ENCODE results near the gene GIGYF1.
A peak's percentile ranks its signal among the peaks of the same experiment; 100 is the strongest.
"Not testable (repeated sequence)": the region's sequence is repeated elsewhere in the genome, so short reads cannot be mapped to it uniquely, and the experiment has no call there.

GIGYF1 gene

GRCh38 chr7:100706672-100707311 lies 12.7 kb upstream of the GIGYF1 start:
- no peak for DNase-seq

DNA sequence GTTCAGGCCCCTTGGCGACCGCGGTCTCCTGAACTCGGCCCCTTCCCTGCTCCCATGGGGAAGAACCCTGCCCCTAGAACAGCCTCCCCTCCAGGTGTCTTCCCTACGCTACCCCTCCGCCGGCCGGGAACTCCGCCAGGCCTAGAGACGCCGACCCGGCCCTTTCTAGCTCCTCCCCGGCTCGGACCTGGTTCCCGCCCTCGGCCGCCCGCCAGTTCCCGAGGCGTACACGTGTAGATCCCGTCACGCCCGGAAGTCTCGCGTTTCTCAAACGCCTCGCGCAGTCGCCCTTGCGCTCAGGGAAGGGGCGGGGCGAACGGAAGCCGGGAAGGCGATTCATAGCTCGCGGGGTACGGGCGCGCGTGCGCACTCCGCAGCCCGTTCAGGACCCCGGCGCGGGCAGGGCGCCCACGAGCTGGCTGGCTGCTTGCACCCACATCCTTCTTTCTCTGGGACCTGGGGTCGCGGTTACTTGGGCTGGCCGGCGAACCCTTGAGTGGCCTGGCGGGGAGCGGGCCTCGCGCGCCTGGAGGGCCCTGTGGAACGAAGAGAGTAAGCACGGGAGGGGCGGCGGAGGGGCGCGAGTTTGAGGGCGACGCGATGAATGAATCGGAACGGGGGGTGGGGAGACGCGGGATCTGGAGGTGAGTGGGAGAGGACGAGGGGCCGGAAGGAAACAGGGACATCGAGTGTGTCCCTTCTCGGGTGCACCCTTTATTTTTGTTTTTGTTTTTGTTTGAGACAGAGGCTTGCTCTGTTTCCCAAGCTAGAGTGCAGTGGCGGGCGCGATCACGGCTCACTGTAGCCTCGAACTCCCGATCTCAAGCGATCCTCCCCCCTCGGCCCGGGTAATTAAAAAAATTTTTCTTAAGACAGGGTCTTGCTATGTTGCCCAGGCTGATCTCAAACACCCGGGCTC lies 12.0 kb upstream of the GIGYF1 start, which contains the start of gene POP7:
Gene POP7 (plus strand): TSS at position 369 of the 919 bp plus-strand sequence. CDS start 710 bp downstream, outside the sequence.
- peak; percentile 96 for DNase-seq

DNA sequence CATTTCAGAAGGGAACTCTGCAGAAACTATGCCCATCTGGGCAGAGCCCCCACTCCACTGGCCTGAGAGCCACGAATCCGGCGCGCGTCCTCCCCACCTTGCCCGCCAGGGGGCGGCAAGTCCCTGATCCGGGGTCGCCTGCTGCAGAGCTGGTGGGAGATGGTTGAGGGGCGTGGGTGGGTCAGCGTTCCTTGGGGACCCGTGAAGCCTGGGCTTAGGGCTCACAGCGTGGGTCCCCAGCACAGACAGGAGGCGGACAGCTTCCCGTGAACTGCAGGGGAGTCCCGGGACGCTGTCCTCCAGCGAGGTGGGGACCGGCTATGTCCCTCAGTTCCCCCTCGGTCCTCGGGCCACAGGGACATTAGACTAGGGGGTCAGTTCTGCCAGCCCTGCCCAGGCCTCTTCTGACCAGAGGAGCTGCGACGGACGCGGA lies 11.3 kb upstream of the GIGYF1 start:
- DNase-seq, result peak; percentile 38

DNA sequence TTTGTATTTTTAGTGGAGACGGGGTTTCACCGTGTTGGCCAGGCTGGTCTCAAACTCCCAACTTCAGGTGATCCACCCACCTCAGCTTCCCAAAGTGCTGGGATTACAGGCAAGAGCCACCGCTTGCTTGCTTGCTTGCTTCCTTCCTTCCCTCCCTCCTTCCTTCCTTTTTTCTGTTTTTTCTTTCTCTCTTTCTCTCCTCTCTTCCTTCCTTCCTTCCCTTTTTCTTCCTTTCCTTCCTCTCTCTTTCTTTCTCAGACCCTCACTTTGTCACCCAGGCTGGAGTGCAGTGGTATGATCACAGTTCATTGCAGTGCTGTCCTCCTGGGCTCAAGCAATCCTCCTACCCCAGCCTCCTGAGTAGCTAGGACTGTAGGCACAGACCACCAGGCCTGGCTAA lies 7.0 kb upstream of the GIGYF1 start:
- DNase-seq, result not testable (repeated sequence)

DNA sequence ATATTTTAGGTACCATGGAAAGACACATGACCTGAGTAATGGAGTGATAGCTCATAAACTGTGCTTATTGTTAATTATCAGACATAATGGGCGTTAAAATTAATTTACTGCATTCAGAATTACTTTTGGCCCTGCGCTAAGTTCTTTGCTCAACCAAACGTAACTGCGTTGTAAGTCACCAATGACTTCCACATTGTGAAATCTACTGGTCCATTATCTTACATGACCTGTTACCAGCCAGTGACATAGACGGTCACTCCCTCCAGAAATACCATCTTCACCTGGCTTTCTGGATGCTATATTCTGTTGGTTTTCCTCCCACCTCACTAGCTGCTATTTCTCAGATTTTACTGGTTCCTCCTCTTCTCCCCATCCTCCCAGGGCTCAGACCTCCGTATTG lies 5.0 kb upstream of the GIGYF1 start:
- no peak for DNase-seq

- no peak for DNase-seq
These were observed 2.1 kb upstream of the GIGYF1 start for GRCh38 chr7:100696123-100696521.

DNA sequence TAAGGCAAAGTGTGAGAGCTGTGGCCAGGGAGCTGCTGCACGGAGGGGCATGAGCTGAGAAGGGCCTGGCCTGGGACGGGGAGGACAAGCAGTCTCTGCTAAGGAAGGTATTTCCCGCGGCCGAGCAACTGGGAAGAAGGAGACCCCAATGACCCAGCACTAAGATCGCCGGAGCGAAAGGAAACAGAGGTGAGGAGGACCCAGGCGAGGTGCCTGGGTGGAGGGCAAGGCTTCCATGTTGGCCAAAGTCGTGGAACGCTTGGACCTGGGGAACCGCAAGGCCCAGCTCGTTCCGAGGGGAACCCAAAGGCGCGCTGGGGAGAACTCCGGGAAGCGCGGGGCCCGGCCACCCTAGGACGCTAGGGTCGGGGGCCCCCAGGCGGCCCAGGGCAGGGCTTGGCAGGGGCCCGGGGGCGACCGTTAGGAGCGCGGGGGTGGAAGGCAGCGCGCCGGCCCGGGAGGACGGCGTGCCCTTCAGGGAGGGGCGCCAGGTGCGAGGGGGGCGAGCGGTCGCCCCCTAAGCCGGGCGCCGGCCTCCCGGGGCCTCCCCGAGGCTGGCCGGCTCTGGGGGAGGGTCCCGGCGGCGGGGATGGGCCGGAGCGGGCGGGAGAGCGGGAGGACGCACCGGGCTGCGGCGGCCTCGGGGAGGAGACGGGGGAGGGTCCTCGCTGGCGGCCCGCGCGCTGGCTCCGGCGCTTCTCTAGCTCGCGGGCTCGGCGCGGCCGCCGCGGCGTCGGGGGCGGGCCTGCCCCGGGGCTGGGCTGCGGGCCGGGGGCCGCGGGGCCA lies 545 bp downstream of the GIGYF1 start:
- no peak for DNase-seq

- DNase-seq, result no peak
These were observed 1.5 kb downstream of the GIGYF1 start for GRCh38 chr7:100692578-100692961.

DNA sequence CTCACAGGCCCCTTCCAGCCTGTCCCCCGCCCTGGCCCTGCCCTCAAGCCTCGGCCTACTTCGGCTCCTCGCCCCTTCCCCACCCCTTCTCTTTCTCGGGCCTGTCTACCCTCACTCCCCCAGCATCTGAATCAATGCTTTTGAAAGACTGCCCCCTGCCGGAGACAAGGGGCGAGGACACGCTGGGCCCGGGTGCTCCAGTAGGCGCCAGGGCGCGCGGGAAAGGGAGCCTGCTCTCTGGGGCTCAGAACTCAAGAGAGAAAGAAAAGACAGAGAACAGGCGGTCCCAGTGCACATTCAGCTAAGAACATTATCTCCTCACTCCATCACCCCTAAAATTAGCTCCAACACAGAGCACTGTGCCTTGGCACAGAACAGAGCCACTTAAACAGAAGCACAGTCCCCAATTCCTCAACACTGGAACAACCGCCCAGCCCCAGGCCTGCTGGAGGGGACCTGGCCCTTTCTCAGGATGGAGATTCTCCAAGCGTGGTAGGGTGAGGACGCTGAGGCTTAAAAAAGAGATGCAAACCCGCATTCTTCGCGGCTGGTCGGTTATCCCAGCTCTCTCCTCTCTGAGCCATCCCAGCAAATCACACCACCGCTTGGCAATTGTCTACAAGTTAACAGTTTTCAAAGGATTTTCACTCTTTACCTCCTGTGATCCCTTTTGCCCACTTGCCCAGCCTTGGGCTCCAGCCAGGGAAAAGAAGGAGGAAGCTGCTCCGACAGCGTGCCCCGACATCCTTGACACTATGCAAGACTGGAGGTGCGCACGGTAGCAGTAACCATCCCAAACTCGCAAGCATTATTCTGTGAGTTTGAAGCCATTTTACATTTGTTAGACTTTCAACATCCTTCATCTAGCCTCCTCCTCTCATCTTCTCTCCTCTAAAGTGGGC lies 2.1 kb downstream of the GIGYF1 start:
- DNase-seq, result peak; percentile 51

DNA sequence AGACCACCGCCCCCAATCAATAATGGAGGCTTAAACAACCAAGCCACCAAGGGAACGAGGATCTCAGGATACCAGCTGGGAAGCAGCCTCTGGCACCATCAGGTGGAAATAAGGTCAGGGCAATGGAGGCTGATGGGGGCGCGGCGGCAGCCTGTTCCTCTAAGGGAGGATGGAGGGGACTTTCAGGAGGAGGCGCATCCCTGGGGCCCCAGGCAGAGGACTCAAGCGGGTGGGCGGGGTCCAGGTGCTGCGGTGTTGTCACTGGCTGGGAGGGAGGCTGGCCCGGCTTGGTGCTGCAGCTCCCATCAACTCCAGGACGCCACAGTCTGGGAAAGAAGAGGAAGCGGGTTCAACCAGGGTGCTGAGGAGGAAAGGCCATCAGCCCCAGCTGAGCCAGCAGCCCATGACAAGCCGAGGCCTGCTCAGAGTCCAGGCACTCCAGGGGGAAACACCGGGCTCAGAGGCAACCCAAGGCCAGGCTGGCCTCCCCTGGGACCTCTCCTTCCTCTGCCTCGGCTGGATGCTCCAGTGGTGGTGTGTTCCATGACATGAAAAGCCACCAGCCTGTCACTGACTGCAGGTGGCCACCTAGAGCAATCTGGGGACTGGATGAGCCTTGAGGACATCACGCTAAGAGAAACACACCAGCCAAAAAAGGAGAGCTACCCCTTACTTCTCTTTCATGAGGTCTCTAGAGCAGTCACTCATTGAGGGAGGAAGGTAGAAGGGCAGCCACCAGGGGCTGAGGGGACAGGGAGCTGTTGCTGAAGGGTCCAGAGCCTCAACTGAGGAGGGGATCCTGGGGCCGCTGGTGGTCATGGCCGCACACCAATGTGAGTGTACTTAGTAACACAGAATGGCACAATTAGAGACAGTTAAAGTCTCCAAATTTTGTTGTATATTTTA lies 4.6 kb downstream of the GIGYF1 start:
- DNase-seq, result no peak

DNA sequence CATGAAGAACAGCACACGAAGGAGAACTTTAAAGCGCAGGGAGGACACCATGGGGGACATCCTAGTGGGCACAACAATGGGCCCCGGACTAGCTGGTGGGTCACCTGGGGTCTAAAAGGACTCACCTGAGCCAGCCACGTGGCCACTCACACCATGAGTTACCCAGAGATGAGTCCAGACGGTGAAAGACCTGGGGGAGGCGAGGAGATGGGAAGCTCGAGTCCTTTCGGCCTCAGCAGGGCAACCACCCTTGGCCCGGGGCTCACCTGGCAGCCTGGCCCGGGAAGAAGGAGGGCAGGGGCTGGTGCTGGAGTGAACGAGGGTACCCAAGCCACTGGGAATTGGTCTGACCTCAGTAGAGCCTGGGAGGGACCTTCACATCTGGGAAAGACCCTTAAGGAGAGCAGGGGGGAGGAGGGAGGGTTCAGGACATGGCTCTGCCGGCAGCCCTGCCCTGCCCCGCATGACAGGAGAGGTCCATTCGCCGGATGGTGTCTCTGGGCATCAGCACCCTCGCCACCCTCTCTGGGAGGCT lies 5.7 kb downstream of the GIGYF1 start:
- DNase-seq, result no peak

GRCh38 chr7:100687751-100688300 lies 6.2 kb downstream of the GIGYF1 start:
- DNase-seq, result no peak

DNA sequence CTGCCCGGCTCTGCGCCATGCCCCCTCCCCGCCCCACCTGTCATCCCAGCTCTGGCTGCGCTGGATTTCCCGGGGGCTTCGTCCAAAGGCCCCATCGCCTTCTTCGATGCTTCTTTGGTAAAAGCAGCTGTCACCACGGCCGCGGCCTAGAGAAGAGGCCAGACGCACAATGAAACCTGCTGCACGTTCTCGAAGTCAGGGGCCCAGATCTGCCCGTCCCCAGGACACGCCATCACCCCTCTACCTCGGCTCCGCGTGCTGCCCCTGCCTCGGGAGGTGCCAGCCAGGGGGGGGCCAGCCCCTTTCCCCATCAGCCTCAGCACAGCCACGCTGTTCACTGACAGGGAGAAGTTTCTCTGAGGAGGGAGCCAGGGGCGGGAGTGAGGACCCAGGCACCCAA lies 6.8 kb downstream of the GIGYF1 start:
- DNase-seq, result no peak

GRCh38 chr7:100686822-100687211 lies 7.2 kb downstream of the GIGYF1 start:
- no peak for DNase-seq

GRCh38 chr7:100686201-100686821 lies 7.7 kb downstream of the GIGYF1 start:
- DNase-seq, result no peak

- no peak for DNase-seq
These were observed 8.4 kb downstream of the GIGYF1 start for GRCh38 chr7:100685631-100686145.

DNA sequence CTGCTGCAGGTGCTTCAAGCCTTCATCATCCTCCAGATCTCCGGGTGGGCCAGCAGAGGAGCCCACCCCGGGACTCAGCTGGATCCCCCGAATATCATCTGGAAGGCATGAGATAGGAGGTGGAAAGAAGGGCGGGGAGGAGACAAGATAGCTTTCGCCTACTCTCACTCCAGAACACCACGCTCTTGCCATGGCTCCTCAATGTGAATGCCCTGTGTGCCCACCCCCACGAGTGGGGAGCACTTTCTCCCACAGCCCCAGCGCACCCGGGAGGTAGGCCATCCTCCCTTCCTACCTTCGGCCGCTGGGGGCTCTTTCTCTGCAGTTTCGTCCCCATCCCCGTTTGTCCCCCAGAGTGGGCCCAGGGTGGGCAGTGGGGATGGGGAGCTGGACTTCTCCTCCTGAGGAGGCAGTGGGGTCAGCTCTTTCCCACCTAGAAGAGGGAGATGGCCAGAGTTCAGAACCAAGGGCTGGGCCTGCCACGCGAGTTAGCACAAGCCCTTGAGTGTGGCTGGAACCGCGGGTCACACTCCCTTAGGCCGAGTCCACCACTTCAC lies 8.9 kb downstream of the GIGYF1 start:
- DNase-seq, result no peak

DNA sequence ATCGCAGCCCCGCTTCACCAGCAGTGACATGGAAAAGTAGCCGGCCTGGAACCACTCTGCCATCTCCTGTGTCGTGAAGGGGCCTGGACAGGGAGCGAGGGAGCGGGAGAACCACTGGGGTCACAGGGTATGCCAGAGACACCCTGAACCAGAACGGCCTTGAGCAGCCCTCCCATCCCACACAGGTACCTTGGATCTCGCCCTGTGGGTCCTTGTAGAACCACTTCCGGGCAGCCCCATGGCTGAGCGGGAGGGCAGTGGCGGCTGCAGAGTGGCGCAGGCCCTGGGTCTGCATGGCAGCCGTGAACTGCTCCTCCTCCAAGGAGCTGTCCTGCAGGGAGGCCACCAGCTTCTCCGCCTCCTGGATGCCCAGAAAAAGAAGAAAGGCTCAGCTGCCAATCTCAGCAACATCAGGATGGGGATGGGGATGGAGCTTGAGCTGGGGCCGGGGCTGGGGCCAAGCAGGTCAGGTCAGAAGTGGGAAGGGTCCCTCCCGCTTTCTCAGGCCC lies 9.5 kb downstream of the GIGYF1 start:
- DNase-seq, result no peak

Data from DMS 273 treated with DMSO at 0.1 percent for 48 hours (cell line).